GM18505 (cell line): Measurements from ENCODE around the gene SNTA1.

Source experiments
- ATAC-seq: cut with Tn5 transposase; IDR thresholded peaks from one replicate; pipeline ENCODE4 v1.9.1; 2021; ENCODE audit not compliant: unreplicated experiment
- POLR2A ChIP-seq: IDR thresholded peaks from 4 replicates; pipeline ENCODE4 v1.6.1; 2011; ENCODE audit warnings: borderline replicate concordance; ENCODE audit not compliant: insufficient read depth, insufficient read length; ENCODE audit errors: extremely low read depth

The SNTA1 gene

DNA sequence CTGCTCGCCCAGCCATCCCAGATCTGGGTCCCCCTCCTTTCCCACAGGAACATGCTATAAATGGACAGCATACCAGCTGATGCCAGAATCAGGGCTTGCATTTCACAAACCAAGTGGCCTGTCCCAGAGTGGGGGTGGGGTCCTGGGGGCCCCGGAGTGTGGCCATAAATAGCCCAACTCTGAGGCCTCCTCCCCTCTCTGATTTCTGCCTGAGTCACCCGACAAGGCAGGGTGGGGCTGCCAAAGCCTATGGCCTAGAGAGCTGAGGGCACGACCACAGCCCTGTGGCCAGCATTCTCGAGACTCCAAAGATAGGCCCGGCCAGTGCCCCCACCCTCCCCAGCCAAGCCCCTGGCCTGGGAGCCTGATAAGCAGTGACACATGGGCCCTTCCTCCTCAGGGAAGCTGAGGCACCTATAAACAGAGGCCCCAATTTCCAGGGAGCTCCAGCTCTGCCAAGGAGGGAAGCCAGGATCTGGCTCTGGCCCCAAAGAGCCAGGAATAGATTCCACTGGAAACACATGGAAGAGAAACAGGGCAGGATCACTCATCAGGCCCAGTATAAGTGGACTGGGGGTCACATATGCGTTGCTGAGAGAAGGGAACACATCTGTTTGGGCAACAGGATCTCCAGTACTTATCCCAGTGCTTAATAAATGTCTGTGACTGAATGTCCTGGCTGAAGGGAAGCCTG is 20.3 kb downstream of the SNTA1 start:
- ATAC-seq = no peak
- no peak for TF ChIP-seq POLR2A

DNA sequence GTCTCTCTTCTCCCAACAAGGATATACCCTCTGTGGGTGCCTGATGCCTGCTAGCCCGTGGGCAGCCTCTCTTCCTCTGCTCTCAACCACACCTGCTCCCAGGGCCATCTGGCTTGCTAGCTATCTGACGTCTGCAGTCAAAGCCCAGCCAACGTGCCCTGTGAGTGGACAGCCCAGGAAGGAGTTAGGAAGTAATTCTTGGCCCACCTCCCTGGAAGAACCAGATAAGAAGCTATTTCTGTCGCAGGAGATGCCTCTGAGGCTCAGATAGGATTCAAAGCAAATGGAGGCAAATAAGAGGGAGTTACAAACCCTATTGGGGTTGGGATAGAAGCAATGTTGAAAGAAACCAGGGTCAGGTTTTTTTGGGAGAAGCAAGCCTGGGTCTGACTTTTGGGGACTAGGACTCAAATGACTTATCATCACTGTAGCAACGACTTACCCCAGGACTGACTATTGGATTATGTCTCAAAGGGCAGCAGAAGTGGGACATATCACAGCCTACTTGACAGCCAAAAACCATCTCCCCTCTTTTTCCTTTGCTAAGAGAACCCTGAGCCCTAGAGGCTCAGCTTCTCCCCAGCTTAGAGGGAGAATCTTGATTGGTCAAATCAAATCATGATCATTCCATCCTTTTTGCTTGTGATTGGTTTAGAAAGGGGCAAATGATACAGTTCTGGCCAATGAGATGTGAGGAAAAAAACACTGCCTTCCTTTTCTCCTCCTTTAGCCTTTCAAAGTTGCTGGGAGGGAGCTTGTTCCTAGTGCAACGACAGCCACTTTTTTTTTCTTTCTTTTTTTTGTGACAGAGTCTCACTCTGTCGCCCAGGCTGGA is 24.2 kb downstream of the SNTA1 start:
- TF ChIP-seq POLR2A = no peak

DNA sequence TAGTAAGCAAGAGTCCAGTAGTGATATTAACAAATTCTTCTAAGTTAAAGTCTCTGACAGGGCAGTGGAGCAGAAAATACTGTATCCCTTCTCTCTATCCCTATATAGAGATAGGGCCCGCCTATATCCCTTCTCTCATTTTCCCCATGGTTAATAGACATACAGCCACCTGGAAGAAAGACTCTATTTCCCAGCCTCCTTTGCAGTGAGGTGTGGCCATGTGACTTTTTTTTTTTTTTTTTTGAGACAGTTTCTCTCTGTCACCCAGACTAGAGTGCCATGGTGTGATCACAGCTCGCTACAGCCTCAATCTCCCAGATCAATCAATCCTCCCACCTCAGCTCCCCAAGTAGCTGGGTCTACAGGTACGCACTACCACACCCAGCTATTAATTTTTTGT is 25.5 kb downstream of the SNTA1 start:
- no peak for TF ChIP-seq POLR2A
- ATAC-seq = no peak

More for the DNA sequence above, 24.2 kb downstream of the SNTA1 start:
- ATAC-seq = no peak

DNA sequence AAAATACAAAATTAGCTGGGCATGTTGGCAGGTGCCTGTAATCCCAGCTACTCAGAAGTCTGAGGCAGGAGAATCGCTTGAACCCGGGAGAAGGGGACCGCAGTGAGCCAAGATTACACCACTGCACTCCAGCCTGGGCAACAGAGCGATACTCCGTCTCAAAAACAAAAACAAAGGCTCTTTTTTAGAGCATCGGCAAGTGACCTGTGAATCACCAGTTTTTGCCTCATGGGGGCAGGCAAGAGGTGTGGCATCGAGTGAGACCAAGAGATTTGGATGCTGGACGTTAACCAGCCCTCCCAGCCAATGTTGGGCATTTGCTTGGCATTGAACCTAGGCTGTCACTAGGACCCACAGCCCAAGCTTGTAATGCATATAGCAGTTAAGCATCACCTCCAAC is 27.6 kb downstream of the SNTA1 start:
- no peak for TF ChIP-seq POLR2A

DNA sequence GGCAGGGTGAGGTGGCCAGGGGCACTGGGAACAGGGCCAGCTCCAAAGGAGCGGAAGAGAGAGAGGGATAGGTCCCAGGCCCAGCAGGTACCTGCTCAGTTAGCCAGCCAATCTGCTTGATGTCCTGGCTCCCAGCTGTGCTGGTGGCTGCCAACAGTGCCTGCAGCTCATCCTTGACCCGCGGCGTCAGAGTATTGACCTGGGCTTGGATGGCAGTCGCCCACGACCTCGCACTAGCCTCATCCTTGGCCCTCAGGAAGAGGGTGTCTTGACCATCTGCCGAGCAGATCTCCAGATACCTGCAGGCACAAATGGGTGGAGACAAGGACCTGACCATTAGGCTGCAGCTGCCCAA is 31.1 kb downstream of the SNTA1 start:
- no peak for TF ChIP-seq POLR2A
- no peak for ATAC-seq

More for the DNA sequence above, 27.6 kb downstream of the SNTA1 start:
- ATAC-seq = no peak

DNA sequence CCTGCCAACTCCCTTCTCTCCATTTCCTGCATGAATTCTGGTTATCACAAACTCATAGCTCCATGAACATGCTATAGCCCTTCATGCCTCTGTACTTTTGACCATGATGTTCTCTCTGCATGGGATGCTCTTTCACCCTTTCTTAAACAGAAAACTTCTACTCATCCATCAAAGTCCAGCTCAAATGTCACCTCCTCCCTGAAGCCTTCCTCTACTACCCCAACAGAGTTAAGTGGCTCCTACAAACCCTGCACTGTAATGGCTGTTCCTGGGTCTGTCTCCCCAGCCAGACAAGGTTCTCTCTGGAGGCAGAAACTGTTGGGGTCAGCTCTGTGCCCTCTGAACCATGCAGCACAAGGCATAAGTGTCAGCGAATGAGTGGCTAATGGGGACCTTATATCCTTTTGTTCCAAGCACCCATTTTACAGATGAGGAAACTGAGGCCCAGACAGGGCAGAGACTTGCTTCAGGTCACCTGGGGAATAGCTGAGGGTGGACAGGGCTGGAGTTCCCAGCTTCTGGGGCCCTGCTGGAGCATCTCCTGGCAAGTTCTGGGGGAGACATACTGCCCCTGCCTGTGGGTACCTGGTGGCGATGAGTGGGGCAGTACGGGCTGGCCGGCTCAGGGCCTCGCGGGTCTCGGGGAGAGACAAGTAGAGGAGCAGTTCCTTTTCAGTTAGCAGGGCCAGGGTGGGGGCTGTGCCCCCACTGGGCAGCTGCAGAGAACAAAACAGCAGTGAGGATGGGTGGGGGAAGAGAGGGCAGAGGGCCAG is 31.7 kb downstream of the SNTA1 start:
- no peak for TF ChIP-seq POLR2A
- ATAC-seq = no peak

DNA sequence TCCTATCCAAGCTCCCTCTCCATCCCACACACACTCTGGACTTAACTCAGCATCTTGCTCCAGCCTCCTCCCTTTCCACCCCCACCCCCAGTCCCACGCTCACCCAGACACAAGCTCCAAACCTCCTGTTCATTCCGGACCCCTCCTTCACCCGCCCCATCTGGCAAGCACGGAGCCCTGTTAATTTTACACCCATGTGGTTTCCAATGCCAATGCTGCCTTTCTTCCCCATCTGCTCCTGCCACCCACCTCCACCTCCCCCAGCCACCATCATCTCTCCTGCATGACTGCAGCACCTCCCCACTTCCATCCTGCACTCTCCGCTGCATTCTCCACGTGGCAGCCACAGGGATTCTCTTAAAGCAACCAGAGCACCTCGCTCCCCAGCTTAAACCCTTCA is 32.3 kb downstream of the SNTA1 start:
- ATAC-seq = no peak
- no peak for TF ChIP-seq POLR2A

DNA sequence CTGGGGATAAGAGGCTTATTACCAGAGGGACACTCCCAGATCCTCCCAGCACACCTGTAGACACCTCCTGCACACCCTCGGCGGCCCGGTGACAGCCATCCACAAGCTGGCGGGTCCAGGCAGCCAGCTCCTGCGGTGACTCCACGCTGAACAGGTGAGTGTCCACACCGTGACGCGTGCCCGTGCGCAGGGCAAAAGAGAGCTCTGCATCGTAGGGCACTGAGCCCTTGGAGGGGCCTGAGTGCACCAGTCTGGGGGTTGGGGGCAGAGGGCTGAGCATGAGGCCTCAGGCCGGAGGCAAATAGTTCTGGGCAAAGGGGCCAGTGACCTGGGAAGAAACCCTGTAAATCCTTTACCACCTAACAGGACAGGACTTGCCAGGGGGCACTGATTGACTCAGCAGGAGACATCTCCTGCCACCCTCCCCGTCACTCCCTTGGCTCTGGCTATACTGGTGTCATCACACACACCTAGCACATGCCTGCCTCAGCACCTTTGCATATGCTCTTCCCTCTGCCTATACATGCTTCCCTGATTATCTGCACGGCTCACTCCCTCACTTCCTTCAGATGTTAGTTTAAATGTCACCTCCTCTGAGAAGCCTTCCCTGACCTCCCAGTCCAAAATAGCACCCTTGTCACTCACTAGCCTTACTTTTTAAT is 33.4 kb downstream of the SNTA1 start:
- TF ChIP-seq POLR2A = no peak
- ATAC-seq = no peak

DNA sequence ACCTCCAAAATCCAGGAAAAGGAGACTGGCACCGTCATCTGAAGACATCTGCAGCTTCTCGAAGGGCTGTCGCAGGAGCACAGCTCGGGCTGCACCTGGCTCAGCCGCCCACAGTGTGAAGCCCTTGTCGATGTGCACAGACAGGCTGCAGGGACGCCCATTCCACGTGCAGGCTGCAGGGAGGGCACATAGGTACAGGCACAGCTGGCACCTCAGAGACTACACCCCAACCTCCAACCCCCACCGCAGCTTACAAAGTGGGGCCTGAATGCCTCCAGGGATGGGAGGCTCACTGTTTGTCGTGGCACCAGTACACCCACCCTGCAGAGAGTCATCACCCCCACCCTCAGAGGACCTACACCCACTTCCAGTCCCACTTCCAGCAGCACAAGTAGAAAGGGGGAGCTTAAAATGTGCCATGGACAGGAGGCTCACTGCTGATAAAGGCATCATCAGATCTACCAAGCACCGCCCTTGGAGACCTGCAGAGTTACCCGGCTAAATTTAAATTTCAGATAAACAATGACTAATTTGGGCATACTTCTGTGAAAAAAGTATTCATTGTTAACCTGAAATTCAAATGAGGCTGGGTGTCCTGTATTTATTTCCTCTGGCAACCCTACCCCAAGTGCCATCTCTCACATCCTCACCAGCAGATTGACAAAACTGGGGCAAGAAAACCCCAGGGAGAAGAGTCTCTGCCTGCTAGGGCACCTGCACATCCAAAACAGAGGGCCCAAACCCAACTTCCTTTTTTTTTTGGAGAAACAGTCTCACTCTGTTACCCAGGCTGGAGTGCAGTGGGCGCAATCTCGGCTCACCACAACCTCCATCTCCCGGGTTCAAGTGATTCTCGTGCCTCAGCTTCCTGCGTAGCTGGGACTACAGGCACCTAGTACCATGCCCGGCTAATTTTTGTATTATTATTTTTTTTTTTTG is 34.6 kb downstream of the SNTA1 start:
- TF ChIP-seq POLR2A = no peak
- ATAC-seq = no peak

DNA sequence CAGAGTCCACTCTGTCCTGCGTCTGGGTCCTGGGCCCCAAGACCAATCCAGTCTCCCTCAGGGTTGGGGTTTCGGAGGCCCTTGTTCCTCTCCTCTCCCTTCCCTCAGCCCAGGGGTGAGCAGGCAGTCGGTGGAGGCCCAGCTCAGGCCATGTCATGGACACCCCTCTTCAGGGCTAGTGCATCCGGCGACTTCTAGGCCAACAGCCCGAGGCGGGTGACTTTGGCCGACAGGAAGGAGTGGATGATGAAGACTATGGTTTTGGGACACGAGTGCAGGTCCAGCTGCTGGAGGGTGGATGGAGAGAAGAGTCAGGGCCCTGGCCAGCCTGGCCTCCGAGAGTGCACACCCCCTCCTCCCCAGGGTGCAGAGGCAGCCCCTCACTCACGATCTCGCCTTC is 35.2 kb downstream of the SNTA1 start:
- no peak for ATAC-seq
- TF ChIP-seq POLR2A = no peak

DNA sequence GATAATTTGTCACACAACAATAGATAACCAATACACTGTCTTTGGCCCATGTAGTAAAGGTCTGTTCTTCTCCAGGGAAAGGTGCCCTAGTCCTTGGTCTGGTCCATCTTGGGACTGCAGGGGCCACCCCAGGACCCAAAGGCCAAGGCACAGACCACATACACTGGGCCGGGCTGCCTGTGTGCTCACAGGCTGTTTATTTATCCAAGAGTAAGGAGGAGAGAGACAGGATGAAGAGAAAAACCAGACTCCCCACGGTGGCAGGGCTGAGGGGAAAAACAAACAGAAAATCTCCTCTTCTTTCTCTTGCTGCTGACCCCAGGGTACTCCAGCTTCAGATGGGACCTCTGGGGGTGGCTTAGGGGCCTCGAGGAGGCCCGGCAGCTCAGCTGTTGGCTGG is 35.8 kb downstream of the SNTA1 start:
- TF ChIP-seq POLR2A = no peak
- no peak for ATAC-seq

DNA sequence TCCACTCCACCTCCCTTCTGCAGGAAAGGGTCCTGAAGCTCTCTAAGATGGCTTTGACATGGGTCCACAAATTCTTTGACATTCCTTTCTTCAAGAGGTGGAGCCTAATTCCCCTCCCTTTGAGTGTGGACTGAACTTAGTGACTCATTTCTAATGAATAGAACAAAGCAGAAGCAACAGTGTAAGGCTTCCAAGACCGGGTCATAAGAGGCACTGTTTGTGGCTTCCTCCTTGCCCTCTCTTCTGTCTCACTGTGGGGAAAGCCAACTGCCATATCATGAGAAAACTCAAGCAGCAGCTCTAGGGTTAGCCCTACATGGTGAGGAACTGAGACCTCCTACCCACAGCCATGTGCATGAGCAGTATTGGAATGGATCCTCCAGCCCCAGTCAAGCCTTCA is 36.3 kb downstream of the SNTA1 start:
- no peak for ATAC-seq
- no peak for TF ChIP-seq POLR2A

DNA sequence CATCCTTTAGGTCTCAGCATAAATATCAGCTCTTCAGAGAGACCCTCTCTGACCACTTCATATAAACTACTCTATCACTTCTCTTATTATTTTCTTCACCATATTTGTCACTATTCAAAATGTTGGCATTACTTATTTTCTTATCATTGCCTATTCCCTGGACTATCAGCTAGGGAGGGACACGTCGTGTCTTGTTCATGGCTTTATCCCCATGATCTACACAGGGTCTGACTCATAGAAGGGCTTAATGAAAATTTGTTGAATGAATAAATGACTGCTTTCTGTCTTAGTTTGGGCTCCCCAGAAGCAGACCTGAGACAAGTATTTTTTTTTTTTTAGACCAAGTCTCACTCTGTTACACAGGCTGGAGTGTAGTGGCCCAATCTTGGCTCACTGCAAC is 39.3 kb downstream of the SNTA1 start:
- ATAC-seq = no peak
- no peak for TF ChIP-seq POLR2A

DNA sequence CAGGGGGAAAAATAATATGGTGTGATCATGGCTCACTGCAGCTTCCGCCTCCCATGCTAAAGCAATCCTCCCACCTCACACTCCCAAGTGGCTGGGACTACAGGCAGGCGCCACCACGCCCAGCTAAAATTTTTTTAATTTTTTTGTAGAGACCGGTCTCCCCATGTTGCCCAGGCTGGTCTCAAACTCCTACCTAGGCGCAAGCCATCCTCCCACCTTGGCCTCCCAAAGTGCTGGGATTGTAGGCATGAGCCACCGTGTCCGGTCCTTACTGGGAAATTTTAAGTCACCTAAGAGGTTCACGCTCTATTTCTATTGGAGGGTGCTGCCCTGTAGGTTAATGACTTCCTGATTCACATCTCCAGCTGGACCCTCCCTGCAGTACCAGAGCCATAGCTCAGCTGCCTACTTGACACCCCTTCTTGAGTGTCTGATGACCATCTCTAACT is 41.6 kb downstream of the SNTA1 start:
- no peak for ATAC-seq

More for the DNA sequence above, 41.6 kb downstream of the SNTA1 start:
- no peak for TF ChIP-seq POLR2A
